Spleen (tissue), 7 donors: ENCODE measurements around the gene FGD5.

Experiments
- CTCF ChIP-seq, 11 experiments: fragments of 200-600 bp in 7 of 11; fragments of 450-650 bp in 4 of 11; sonication (generic) in 4 of 11; IDR thresholded peaks in 8 of 11; conservative IDR thresholded peaks in 3 of 11; 1 replicate in 7 of 11; 2 replicates in 4 of 11; pipeline versions ENCODE4 v1.4.0 to v1.8.0; 2016 to 2021; ENCODE audit warnings: antibody characterized with exemption in 11 of 11, inconsistent platforms in 4 of 11, mild to moderate bottlenecking in 1 of 11
- POLR2A ChIP-seq, 3 donors: fragments of 450-650 bp; IDR thresholded peaks; one replicate each; pipeline ENCODE4 v1.5.1; 2017; ENCODE audit warnings: antibody characterized with exemption in 3 of 3, mild to moderate bottlenecking in 1 of 3
- POLR2AphosphoS5 ChIP-seq, 3 donors: sonication (generic); formaldehyde crosslinking; IDR thresholded peaks; one replicate each; pipeline ENCODE4 v1.5.1; 2017; ENCODE audit warnings: antibody characterized with exemption in 3 of 3
- donor health status: DM: no; HTN: no; CAD: no; lungs with moderate emphysema.
- donor health status: DM: no; HTN: no; CAD: no.
- donor health status: DM: no; HTN: no; CAD: no.

DNA sequence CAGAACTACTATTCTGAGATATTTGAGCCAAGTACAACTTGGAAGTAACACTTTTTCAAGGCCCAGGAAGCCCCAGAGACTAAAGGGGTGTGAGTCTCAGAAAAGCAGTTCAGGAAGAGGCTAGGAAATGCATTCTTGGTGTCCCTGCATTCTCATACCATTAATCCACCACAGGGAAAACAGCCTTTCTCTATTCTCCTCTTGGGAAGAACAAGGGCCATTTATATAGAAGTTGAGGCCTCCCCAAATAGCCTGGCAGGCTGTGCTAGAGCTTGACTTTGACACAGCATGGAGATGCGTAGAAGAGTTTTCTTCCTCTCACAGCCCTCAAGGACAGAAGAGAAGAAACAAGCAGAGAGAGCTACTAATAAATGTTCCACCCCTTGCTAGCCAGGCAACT lies 123.1 kb downstream of the FGD5 start:
- TF ChIP-seq CTCF (IDR thresholded peaks at IDR 0.05 in 8 of 11, conservative IDR thresholded peaks at IDR 0.05 in 3 of 11) = no peak
- no peak for TF ChIP-seq POLR2A (IDR thresholded peaks at IDR 0.05)
- TF ChIP-seq POLR2AphosphoS5 (IDR thresholded peaks at IDR 0.05) = no peak
